Endothelial cell of umbilical vein (primary cell): ENCODE data around the gene GABRB2. TPM values are rescaled to one million over a fixed set of nuclear protein-coding genes. Genes with fewer than 3 reads are reported as not detected.

Experiments used
- BruUV-seq: library from RNA; stranded (reverse); fragments of 400-500 nt; replicated peaks from 2 replicates; lab custom pipeline; 2021; lab: Mats Ljungman, UMichigan
- CTCF ChIA-PET: fragments of 300-600, 350-600 bp; sonication (Branson Sonifier 250); formaldehyde crosslinking; loops from one replicate; lab custom pipeline; 2021; ENCODE audit warnings: antibody characterized with exemption, inconsistent platforms; lab: Charles Lee
- POLR2A ChIA-PET: fragments of 300-600, 350-600 bp; sonication (Branson Sonifier 250); formaldehyde crosslinking; loops from one replicate; lab custom pipeline; 2021; ENCODE audit warnings: antibody characterized with exemption, inconsistent platforms; lab: Charles Lee
- DNase-seq: peaks from one replicate; pipeline ENCODE4 v3.0.0-alpha.2; 2011; ENCODE audit warnings: low read depth, low spot score
- FAIRE-seq: peaks from 2 replicates; lab custom pipeline; 2011; peaks lifted over from hg19 to GRCh38; lab: Jason Lieb, UNC
- H2AFZ ChIP-seq: 2 replicates; pipeline ENCODE4 v1.6.0; 2012; ENCODE audit warnings: low read depth, low read length, control low read depth, inconsistent platforms
- H3K27ac ChIP-seq: 2 replicates; pipeline ENCODE4 v1.5.1; 2011; ENCODE audit warnings: low read depth, mild to moderate bottlenecking, control low read depth, low read length, moderate library complexity; ENCODE audit not compliant: insufficient read depth
- H3K27me3 ChIP-seq, 2 experiments: 2 replicates each; pipeline versions ENCODE4 v1.6.0 to v1.6.1; 2011; ENCODE audit warnings: low read length in 2 of 2, mixed read lengths in 1 of 2; ENCODE audit not compliant: control insufficient read depth in 2 of 2, insufficient read depth in 2 of 2
- H3K36me3 ChIP-seq, 2 experiments: 2 replicates in 1 of 2; 3 replicates in 1 of 2; pipeline ENCODE4 v1.5.1; 2011; ENCODE audit warnings: low read length in 2 of 2, mild to moderate bottlenecking in 1 of 2, moderate library complexity in 1 of 2; ENCODE audit not compliant: control insufficient read depth in 2 of 2, insufficient read depth in 2 of 2; ENCODE audit errors: extremely low read depth in 1 of 2
- H3K4me1 ChIP-seq: 3 replicates; pipeline ENCODE4 v1.5.1; 2011; ENCODE audit warnings: mild to moderate bottlenecking, low read length; ENCODE audit not compliant: control insufficient read depth, insufficient read depth; ENCODE audit errors: extremely low read depth
- H3K4me2 ChIP-seq: 2 replicates; pipeline ENCODE4 v1.6.1; 2011; ENCODE audit warnings: low read length, control low read depth, mixed read lengths; ENCODE audit not compliant: insufficient read depth
- H3K4me3 ChIP-seq, 3 experiments: fragments of 200-600 bp in 1 of 3; sonication (generic), shearing (Covaris generic) in 1 of 3; replicated peaks in 1 of 3; 2 replicates each; pipeline ENCODE4 v1.5.1; 2011 to 2016; ENCODE audit warnings: control low read depth in 3 of 3, low read length in 3 of 3, mild to moderate bottlenecking in 2 of 3, inconsistent platforms in 1 of 3, low read depth in 1 of 3, moderate library complexity in 1 of 3; ENCODE audit not compliant: insufficient read depth in 1 of 3
- H3K79me2 ChIP-seq: 2 replicates; pipeline ENCODE4 v1.6.0; 2012; ENCODE audit warnings: low read length, inconsistent platforms; ENCODE audit not compliant: control insufficient read depth, insufficient read depth
- H3K9ac ChIP-seq: replicated peaks from 2 replicates; pipeline ENCODE3; 2011; ENCODE audit warnings: low read length, control low read depth; ENCODE audit not compliant: insufficient read depth; ENCODE audit errors: extremely low read depth
- H3K9me1 ChIP-seq: replicated peaks from 3 replicates; pipeline ENCODE4 v1.6.0; 2011; ENCODE audit warnings: mild to moderate bottlenecking, low read length; ENCODE audit not compliant: control insufficient read depth, insufficient read depth; ENCODE audit errors: extremely low read depth
- H3K9me3 ChIP-seq: replicated peaks from 2 replicates; pipeline ENCODE4 v1.5.1; 2012; ENCODE audit warnings: low read length, inconsistent platforms; ENCODE audit not compliant: control insufficient read depth, insufficient read depth
- H4K20me1 ChIP-seq: replicated peaks from 2 replicates; pipeline ENCODE3; 2011; ENCODE audit warnings: mild to moderate bottlenecking, low read length; ENCODE audit not compliant: control insufficient read depth, insufficient read depth; ENCODE audit errors: extremely low read depth
- EZH2 ChIP-seq: IDR thresholded peaks from 2 replicates; pipeline ENCODE4 v1.6.1; 2012; ENCODE audit warnings: borderline replicate concordance, low read depth, mild to moderate bottlenecking, moderate library complexity, low read length, inconsistent platforms; ENCODE audit not compliant: severe bottlenecking
- FOS ChIP-seq: IDR thresholded peaks from 2 replicates; pipeline ENCODE4 v1.6.1; 2011; ENCODE audit warnings: mild to moderate bottlenecking, low read length, moderate library complexity, borderline replicate concordance; ENCODE audit not compliant: insufficient read depth
- GATA2 ChIP-seq: IDR thresholded peaks from 2 replicates; pipeline ENCODE4 v1.7.0; 2011; ENCODE audit warnings: low read depth, mild to moderate bottlenecking, moderate library complexity, mixed read lengths, low read length; ENCODE audit not compliant: insufficient read length, insufficient read depth
- JUN ChIP-seq: IDR thresholded peaks from 2 replicates; pipeline ENCODE4 v1.6.1; 2011; ENCODE audit warnings: borderline replicate concordance, low read depth; ENCODE audit not compliant: insufficient read length, insufficient read depth
- MAX ChIP-seq: IDR thresholded peaks from 2 replicates; pipeline ENCODE4 v1.6.1; 2011; ENCODE audit not compliant: insufficient read depth, insufficient read length
- MYC ChIP-seq: IDR thresholded peaks from one replicate; pipeline ENCODE4 v1.6.1; 2011; ENCODE audit warnings: mild to moderate bottlenecking, low read depth, low read length
- POLR2A ChIP-seq: IDR thresholded peaks from 2 replicates; pipeline ENCODE4 v1.6.1; 2012; ENCODE audit warnings: low read depth, mild to moderate bottlenecking, control low read depth, low read length
- POLR2AphosphoS5 ChIP-seq: IDR thresholded peaks from 2 replicates; pipeline ENCODE4 v1.6.1; 2012; ENCODE audit warnings: low read depth, mild to moderate bottlenecking, control low read depth, low read length, moderate library complexity; ENCODE audit not compliant: insufficient read depth
- dilution Hi-C: fragments of 300-500 bp; cut with MboI; formaldehyde crosslinking; loops from one replicate; pipeline ENCODE4 v1.15.0; 2019; ENCODE audit warnings: low sequenced_read_pairs; ENCODE audit not compliant: extremely low pct_ligation_motif_present
- intact Hi-C: fragments of 100-400 bp; cut with micrococcal nuclease; formaldehyde crosslinking; loops from one replicate; pipeline ENCODE4 v1.10.0; 2022
- polyA plus RNA-seq, 4 experiments: library from polyadenylated mRNA; depleted of rRNA in 3 of 4; stranded (reverse) in 3 of 4; unstranded in 1 of 4; fragments of >200 nt; gene quantifications; 2 replicates each; pipeline versions ENCODE4 v1.2.1 to v1.2.3, GENCODE V29; 2011 to 2012; ENCODE audit warnings: missing spikeins in 1 of 4
- total RNA-seq: library from RNA; stranded (reverse); gene quantifications from 2 replicates; pipeline ENCODE4 v1.2.3, GENCODE V29; 2021
- TF ChIP-seq, protein P1 (sequence below), 2 donors: IDR thresholded peaks; 1 replicate in 1 of 2; 2 replicates in 1 of 2; pipeline ENCODE4 v1.5.1; 2011; ENCODE audit warnings: low read length in 2 of 2, mild to moderate bottlenecking in 2 of 2, moderate library complexity in 2 of 2, control low read depth in 1 of 2, inconsistent platforms in 1 of 2, low read depth in 1 of 2; ENCODE audit not compliant: insufficient read depth in 1 of 2; ENCODE audit errors: extremely low read depth in 1 of 2

GABRB2 gene
- total and polyA plus RNA-seq, 2 donors (not counting 3 experiments of a cell fraction or from before 2014, with no cell fraction given): not detected

- ChIA-PET POLR2A (no interaction called here), CTCF (no interaction called here)
- Histone ChIP-seq H3K27me3 (no peaks in the 10 kb centered on the region), H3K4me2 (no peak overlapping the region), H3K27ac (no peak overlapping the region), H3K4me3 (no peak overlapping the region), H3K36me3 (no peaks in the 10 kb centered on the region), H3K9me3 (peaks cover 2% of the 10 kb centered on the region), H2AFZ (no peak overlapping the region), H3K9ac (no peak overlapping the region), H3K9me1 (no peaks in the 10 kb centered on the region), H3K79me2 (no peaks in the 10 kb centered on the region), H4K20me1 (no peaks in the 10 kb centered on the region), H3K4me1 (no peaks in the 10 kb centered on the region)
- no peak for DNase-seq
- no peak for FAIRE-seq
- BruUV-seq: no TSS peak
- intact Hi-C loops (no loop called here), dilution Hi-C loops (no loop called here)
- TF ChIP-seq EZH2: no peak
- TF ChIP-seq FOS: no peak
- no peak for TF ChIP-seq MYC
- TF ChIP-seq GATA2: no peak
- no peak for TF ChIP-seq JUN
- no peak for TF ChIP-seq POLR2AphosphoS5
- TF ChIP-seq MAX: no peak
- TF ChIP-seq, protein P1, sequence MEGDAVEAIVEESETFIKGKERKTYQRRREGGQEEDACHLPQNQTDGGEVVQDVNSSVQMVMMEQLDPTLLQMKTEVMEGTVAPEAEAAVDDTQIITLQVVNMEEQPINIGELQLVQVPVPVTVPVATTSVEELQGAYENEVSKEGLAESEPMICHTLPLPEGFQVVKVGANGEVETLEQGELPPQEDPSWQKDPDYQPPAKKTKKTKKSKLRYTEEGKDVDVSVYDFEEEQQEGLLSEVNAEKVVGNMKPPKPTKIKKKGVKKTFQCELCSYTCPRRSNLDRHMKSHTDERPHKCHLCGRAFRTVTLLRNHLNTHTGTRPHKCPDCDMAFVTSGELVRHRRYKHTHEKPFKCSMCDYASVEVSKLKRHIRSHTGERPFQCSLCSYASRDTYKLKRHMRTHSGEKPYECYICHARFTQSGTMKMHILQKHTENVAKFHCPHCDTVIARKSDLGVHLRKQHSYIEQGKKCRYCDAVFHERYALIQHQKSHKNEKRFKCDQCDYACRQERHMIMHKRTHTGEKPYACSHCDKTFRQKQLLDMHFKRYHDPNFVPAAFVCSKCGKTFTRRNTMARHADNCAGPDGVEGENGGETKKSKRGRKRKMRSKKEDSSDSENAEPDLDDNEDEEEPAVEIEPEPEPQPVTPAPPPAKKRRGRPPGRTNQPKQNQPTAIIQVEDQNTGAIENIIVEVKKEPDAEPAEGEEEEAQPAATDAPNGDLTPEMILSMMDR (IDR thresholded peaks at IDR 0.05; ENCODE audit: extremely low read depth in 1 of 2, insufficient read depth in 1 of 2, low read depth in 1 of 2, low read length in 2 of 2): no peak
- no peak for TF ChIP-seq POLR2A
Measured at GRCh38 chr5:161403121-161403520, 143.4 kb downstream of the GABRB2 start.
